IMR-90 (cell line): ENCODE data around the gene KCNH5. TPM values are rescaled to one million over a fixed set of nuclear protein-coding genes. Genes with fewer than 3 reads are reported as not detected.
A peak's percentile ranks its signal among the peaks of the same experiment; 100 is the strongest.

ENCODE experiments used
- ATAC-seq: fragments of 200-7000 bp; cut with Tn5 transposase; 2 replicates; pipeline ENCODE4 v1.9.1; 2020; ENCODE audit warnings: low read depth, mild to moderate bottlenecking, moderate library complexity
- BruUV-seq: library from RNA; stranded (reverse); fragments of 400-500 nt; replicated peaks from 2 replicates; lab custom pipeline; 2021; lab: Mats Ljungman, UMichigan
- CTCF ChIA-PET: fragments of 300-600 bp; formaldehyde crosslinking; extraction: SDS; loops from one replicate; lab custom pipeline; 2021; ENCODE audit warnings: antibody characterized with exemption; lab: Yijun Ruan, JAX
- POLR2A ChIA-PET: fragments of 300-600 bp; sonication (Branson Sonifier 250); formaldehyde crosslinking; loops from one replicate; lab custom pipeline; 2022; ENCODE audit warnings: antibody characterized with exemption; ENCODE audit not compliant: unreplicated experiment; lab: Charles Lee
- DNase-seq: peaks from one replicate; pipeline ENCODE4 v3.0.0; 2013
- H2AFZ ChIP-seq: replicated peaks from 2 replicates; pipeline ENCODE3; 2013; ENCODE audit warnings: low read length, mild to moderate bottlenecking; ENCODE audit not compliant: poor library complexity
- H2AK5ac ChIP-seq: 2 replicates; pipeline ENCODE4 v1.6.1; 2013; ENCODE audit warnings: low read depth, low read length, inconsistent platforms
- H2AK9ac ChIP-seq: replicated peaks from 2 replicates; pipeline ENCODE3; 2013; ENCODE audit warnings: mild to moderate bottlenecking, low read depth, low read length, moderate library complexity; ENCODE audit not compliant: poor library complexity
- H2BK120ac ChIP-seq: 2 replicates; pipeline ENCODE4 v1.6.1; 2013; ENCODE audit warnings: low read depth, low read length, inconsistent platforms
- H2BK15ac ChIP-seq: 3 replicates; pipeline ENCODE4 v1.6.1; 2013; ENCODE audit warnings: low read depth, low read length, inconsistent platforms
- H2BK20ac ChIP-seq: 2 replicates; pipeline ENCODE4 v1.6.1; 2013; ENCODE audit warnings: low read depth, mild to moderate bottlenecking, inconsistent platforms, low read length, moderate library complexity
- H2BK5ac ChIP-seq: 2 replicates; pipeline ENCODE4 v1.6.1; 2013; ENCODE audit warnings: mild to moderate bottlenecking, low read depth, low read length, inconsistent platforms; ENCODE audit not compliant: poor library complexity, severe bottlenecking
- H3K14ac ChIP-seq: replicated peaks from 2 replicates; pipeline ENCODE4 v1.6.1; 2013; ENCODE audit warnings: low read depth, low read length, inconsistent platforms
- H3K18ac ChIP-seq: 2 replicates; pipeline ENCODE4 v1.6.1; 2013; ENCODE audit warnings: low read depth, low read length, control low read depth
- H3K23ac ChIP-seq: 2 replicates; pipeline ENCODE4 v1.6.1; 2013; ENCODE audit warnings: low read depth, low read length, inconsistent platforms
- H3K27ac ChIP-seq: 2 replicates; pipeline ENCODE4 v1.5.1; 2013; ENCODE audit warnings: mild to moderate bottlenecking, control low read depth, low read length; ENCODE audit not compliant: insufficient read depth
- H3K27me3 ChIP-seq: 2 replicates; pipeline ENCODE4 v1.6.1; 2013; ENCODE audit warnings: low read length; ENCODE audit not compliant: control insufficient read depth, insufficient read depth
- H3K36me3 ChIP-seq: 2 replicates; pipeline ENCODE4 v1.6.1; 2013; ENCODE audit warnings: low read length, mixed read lengths; ENCODE audit not compliant: control insufficient read depth, insufficient read depth
- H3K4ac ChIP-seq: 2 replicates; pipeline ENCODE4 v1.6.1; 2013; ENCODE audit warnings: low read depth, low read length, inconsistent platforms
- H3K4me1 ChIP-seq: 2 replicates; pipeline ENCODE4 v1.6.1; 2013; ENCODE audit warnings: low read length, mixed read lengths; ENCODE audit not compliant: control insufficient read depth, insufficient read depth
- H3K4me2 ChIP-seq: 2 replicates; pipeline ENCODE4 v1.6.1; 2013; ENCODE audit warnings: low read depth, mild to moderate bottlenecking, control low read depth, low read length, moderate library complexity
- H3K4me3 ChIP-seq: 2 replicates; pipeline ENCODE4 v1.5.1; 2013; ENCODE audit warnings: low read depth, mild to moderate bottlenecking, control low read depth, low read length, moderate library complexity; ENCODE audit not compliant: insufficient read depth
- H3K56ac ChIP-seq: 2 replicates; pipeline ENCODE4 v1.6.1; 2013; ENCODE audit warnings: low read length, inconsistent platforms; ENCODE audit not compliant: insufficient read depth; ENCODE audit errors: extremely low read depth
- H3K79me1 ChIP-seq, 2 experiments: 2 replicates each; pipeline ENCODE4 v1.6.1; 2013; ENCODE audit warnings: low read length in 2 of 2, inconsistent platforms in 1 of 2, low read depth in 1 of 2
- H3K9ac ChIP-seq: 2 replicates; pipeline ENCODE4 v1.6.1; 2013; ENCODE audit warnings: low read depth, low read length, control low read depth
- H3K9me1 ChIP-seq: 2 replicates; pipeline ENCODE4 v1.6.1; 2013; ENCODE audit warnings: low read length, inconsistent platforms; ENCODE audit not compliant: insufficient read depth
- H3K9me3 ChIP-seq: 2 replicates; pipeline ENCODE4 v1.6.1; 2013; ENCODE audit warnings: low read length; ENCODE audit not compliant: control insufficient read depth, insufficient read depth
- H4K20me1 ChIP-seq: 2 replicates; pipeline ENCODE4 v1.6.1; 2013; ENCODE audit warnings: low read length, inconsistent platforms; ENCODE audit not compliant: insufficient read depth
- H4K5ac ChIP-seq: 2 replicates; pipeline ENCODE4 v1.6.1; 2013; ENCODE audit warnings: mild to moderate bottlenecking, low read depth, low read length, control low read depth
- H4K8ac ChIP-seq, 2 experiments: 2 replicates each; pipeline ENCODE4 v1.6.1; 2013; ENCODE audit warnings: low read depth in 2 of 2, low read length in 2 of 2, control low read depth in 1 of 2, inconsistent platforms in 1 of 2
- H4K91ac ChIP-seq: 2 replicates; pipeline ENCODE4 v1.6.1; 2013; ENCODE audit warnings: low read depth, low read length, inconsistent platforms; ENCODE audit not compliant: insufficient read depth
- CEBPB ChIP-seq: IDR thresholded peaks from 2 replicates; pipeline ENCODE4 v1.6.1; 2012; ENCODE audit warnings: low read depth, low read length, improper control_type of control experiment
- RAD21 ChIP-seq: IDR thresholded peaks from 2 replicates; pipeline ENCODE4 v1.6.1; 2012; ENCODE audit warnings: low read length, improper control_type of control experiment
- WGBS, 2 experiments: methylation state at CpG; one replicate each; pipeline versions ENCODE4 v1.1.5 to v1.1.7; 2013; ENCODE audit warnings: missing lambda C conversion rate in 2 of 2; ENCODE audit not compliant: insufficient read length in 1 of 2; ENCODE audit errors: extremely low coverage in 2 of 2; 5-methylcytosine and 5-hydroxymethylcytosine counted together
- dilution Hi-C: fragments of 300-500 bp; cut with HindIII; formaldehyde crosslinking; loops from one replicate; pipeline ENCODE4 v1.14.3; 2018; ENCODE audit warnings: low sequenced_read_pairs; ENCODE audit not compliant: unreplicated experiment
- in situ Hi-C: fragments of 300-500 bp; cut with MboI; formaldehyde crosslinking; loops from 3 replicates; pipeline ENCODE4 v1.14.3; 2019; ENCODE audit warnings: low sequenced_read_pairs, inconsistent platforms, mixed read lengths
- intact Hi-C: fragments of 100-400 bp; cut with micrococcal nuclease; formaldehyde crosslinking; loops from 2 replicates; pipeline ENCODE4 v1.10.0; 2022
- polyA plus RNA-seq, 3 experiments: library from polyadenylated mRNA; depleted of rRNA; stranded (reverse); fragments of >200 nt; gene quantifications; 2 replicates each; pipeline ENCODE4 v1.2.3, GENCODE V29; 2012; ENCODE audit warnings: low replicate concordance in 1 of 3
- total RNA-seq: library from RNA; depleted of rRNA; stranded (reverse); fragments of >200 nt; gene quantifications from 2 replicates; pipeline ENCODE4 v1.2.3, GENCODE V29; 2012

KCNH5 gene
- total and polyA plus RNA-seq, 2 of the 4 experiments (the other 2 are of a cell fraction), result under 0.01 to 0.03 TPM

DNA sequence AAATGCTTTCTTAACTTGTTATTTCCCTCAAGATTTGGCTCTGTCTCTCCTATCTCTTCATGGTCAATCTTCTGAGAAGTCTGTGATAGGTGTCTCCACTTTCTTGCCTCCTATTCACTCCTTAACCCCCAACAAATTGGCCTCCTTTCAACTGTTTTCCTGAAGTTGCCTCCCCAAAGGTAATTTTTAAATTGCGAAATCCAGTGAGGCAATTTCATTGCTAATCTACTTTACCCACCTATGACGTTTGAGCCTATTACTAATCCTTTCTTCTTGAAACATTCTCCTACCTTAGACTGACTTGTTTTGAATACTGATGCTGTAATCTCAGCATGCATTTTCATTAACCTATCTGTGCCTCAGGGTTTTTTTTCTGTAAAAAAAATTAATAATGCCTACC is 6.0 kb upstream of the KCNH5 start:
- Histone ChIP-seq H3K36me3 (no peaks in the 10 kb centered on the region), H3K18ac (no peak overlapping the region), H3K4ac (no peak overlapping the region), H3K56ac (no peak overlapping the region), H2BK15ac (no peak overlapping the region), H4K8ac (no peak overlapping the region), H3K23ac (no peak overlapping the region), H3K14ac (no peak overlapping the region), H4K5ac (no peak overlapping the region), H4K20me1 (no peaks in the 10 kb centered on the region), H4K91ac (no peak overlapping the region), H2AK9ac (no peak overlapping the region), H2BK5ac (no peak overlapping the region), H2BK20ac (no peak overlapping the region), H2AFZ (no peak overlapping the region), H3K27ac (no peak overlapping the region), H3K9ac (no peak overlapping the region), H3K27me3 (peaks cover 21% of the 10 kb centered on the region), H3K9me1 (no peaks in the 10 kb centered on the region), H3K4me2 (no peak overlapping the region), H3K9me3 (no peaks in the 10 kb centered on the region), H3K4me3 (no peak overlapping the region), H2BK120ac (no peak overlapping the region), H3K4me1 (no peaks in the 10 kb centered on the region), H2AK5ac (no peak overlapping the region), H3K79me1 (no peaks in the 10 kb centered on the region)
- intact Hi-C loops, result no loop called here
- no CpG with 5 or more reads among the region's 2 CpGs for WGBS, 2 experiments
- no TSS peak for BruUV-seq
- in situ Hi-C loops, result no loop called here
- no peak for DNase-seq
- POLR2A ChIA-PET, result no interaction called here
- dilution Hi-C loops, result no loop called here
- TF ChIP-seq RAD21 (no peak), CEBPB (peak; percentile 47; the same call in 1 of the 2 replicates)
- CTCF ChIA-PET, result interaction anchor here (0.6 kb wide), 1 partner anchor 258 kb away, joined by 3 read pairs; no protein-coding TSS in a partner anchor
- no peak for ATAC-seq
